LNCaP clone FGC (cell line): Measurements from ENCODE around the gene PALM.

ENCODE experiments used
- DNase-seq: peaks from one replicate; pipeline ENCODE4 v3.0.0-alpha.2; 2011; ENCODE audit warnings: low read depth
- H3K4me3 ChIP-seq: 2 replicates; pipeline ENCODE4 v1.5.1; 2011; ENCODE audit warnings: mild to moderate bottlenecking, low read depth, low read length, control low read depth
- TF ChIP-seq, protein P1 (sequence below): IDR thresholded peaks from 2 replicates; pipeline ENCODE4 v1.5.1; 2012; ENCODE audit warnings: mild to moderate bottlenecking; ENCODE audit not compliant: control insufficient read depth, insufficient read depth; ENCODE audit errors: extremely low read depth

The PALM gene

GRCh38 chr19:782185-782877, 73.6 kb downstream of the PALM start:
- no peak overlapping the region for H3K4me3 ChIP-seq
- TF ChIP-seq, protein P1, sequence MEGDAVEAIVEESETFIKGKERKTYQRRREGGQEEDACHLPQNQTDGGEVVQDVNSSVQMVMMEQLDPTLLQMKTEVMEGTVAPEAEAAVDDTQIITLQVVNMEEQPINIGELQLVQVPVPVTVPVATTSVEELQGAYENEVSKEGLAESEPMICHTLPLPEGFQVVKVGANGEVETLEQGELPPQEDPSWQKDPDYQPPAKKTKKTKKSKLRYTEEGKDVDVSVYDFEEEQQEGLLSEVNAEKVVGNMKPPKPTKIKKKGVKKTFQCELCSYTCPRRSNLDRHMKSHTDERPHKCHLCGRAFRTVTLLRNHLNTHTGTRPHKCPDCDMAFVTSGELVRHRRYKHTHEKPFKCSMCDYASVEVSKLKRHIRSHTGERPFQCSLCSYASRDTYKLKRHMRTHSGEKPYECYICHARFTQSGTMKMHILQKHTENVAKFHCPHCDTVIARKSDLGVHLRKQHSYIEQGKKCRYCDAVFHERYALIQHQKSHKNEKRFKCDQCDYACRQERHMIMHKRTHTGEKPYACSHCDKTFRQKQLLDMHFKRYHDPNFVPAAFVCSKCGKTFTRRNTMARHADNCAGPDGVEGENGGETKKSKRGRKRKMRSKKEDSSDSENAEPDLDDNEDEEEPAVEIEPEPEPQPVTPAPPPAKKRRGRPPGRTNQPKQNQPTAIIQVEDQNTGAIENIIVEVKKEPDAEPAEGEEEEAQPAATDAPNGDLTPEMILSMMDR, result no peak
- no peak for DNase-seq

DNA sequence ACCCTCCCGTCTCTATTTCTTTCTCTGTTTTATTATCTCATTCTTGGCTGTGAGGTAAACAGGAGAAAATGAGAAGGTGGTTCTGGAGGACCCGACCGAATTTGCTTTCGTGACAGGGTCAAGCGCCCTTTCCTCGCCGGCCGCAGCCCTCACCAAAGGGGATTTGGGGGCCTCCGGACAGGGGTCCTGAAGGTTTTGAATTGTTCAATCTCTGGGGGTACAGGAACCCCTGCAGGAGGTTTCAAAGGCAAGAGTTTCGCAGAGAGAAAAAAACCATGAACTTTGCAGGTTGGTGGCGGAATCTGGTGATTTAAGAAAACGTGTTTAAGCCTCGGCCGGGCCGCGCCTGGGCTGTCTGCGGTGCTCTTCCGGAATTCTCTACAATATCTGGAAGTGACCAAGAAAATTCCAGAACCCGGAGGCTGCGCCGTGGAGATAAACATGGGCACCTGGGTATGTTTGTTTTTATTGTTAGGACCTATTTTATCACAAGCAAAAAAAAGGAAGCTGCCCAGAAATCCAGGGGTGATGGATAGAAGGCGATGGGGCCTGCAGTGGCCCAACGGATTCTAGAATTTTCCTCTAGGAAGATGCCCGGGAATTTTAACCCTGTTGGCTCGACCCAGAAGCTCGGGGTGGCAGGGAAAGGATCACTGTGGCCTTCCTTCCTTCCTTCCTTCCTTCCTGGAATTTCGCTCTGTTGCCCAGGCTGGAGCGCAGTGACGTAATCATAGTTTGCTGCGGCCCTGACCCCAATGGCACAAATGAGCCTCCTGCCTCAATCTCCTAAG, 74.3 kb downstream of the PALM start:
- TF ChIP-seq, protein P1, result no peak
- H3K4me3 ChIP-seq, result no peak overlapping the region
- no peak for DNase-seq

DNA sequence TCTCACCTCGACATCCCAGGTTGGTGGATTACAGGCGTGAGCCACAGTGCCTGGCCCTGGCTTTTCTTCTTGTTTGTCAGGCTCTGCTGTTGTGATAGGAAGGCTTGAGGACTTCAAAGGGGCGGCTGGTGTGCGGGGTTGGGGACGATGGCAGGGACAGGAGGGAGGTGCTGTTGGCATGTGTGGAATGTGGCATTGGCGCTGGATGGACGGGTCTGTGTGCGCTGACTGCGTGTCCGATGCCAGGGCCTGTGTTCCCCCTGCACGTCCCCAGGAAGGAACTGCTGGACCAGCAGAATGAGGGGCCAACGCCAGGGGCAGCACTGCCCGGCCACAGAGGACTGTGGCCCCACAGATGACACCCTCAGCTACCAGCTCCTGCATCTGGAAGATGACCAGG, 75.8 kb downstream of the PALM start:
- TF ChIP-seq, protein P1, result no peak
- H3K4me3 ChIP-seq, result no peak overlapping the region
- no peak for DNase-seq

- TF ChIP-seq, protein P1, result no peak
- H3K4me3 ChIP-seq, result no peak overlapping the region
- no peak for DNase-seq
These were observed 78.8 kb downstream of the PALM start for GRCh38 chr19:787536-787935.

GRCh38 chr19:788686-788982, 79.9 kb downstream of the PALM start:
- DNase-seq, result no peak
- TF ChIP-seq, protein P1, result no peak
- H3K4me3 ChIP-seq, result no peak overlapping the region

DNA sequence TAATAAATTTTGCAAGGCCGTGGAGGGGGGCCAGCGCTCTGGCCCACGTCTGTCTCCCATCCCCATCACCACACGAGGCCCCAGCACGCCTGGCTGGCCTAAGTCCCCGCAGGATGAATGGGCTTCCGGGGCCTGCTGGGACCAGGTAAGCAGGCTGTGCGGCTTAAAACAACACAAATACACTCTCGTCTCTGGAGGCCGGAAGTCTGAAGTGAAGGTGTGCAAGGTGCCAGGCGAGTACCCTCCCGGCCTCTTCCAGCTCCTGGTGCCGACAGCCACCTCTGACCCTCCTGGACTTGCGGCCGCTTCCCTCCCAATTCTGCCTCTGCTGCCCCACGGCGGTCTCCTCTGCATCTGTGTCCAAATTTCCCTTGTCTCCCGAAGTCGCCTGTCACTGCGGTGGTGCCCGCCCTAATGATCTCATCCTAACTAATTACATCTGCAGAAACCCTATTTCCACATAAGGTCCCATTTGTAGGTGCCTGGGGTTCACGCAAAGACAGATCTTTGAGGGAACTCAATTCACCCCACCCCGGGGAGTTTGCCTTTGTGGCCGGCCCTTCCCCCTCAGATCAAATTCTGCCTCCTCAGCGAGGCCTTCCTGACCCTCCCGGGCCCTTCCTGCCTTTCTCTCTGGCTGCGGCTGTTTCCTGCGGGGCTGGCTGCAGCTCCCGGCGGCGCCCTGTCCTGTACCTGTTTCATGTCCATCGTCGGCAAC, 80.4 kb downstream of the PALM start:
- DNase-seq, result no peak

More for the DNA sequence above, 80.4 kb downstream of the PALM start:
- H3K4me3 ChIP-seq, result no peak overlapping the region
- TF ChIP-seq, protein P1, result no peak
